ENCODE data around the gene MPPED1. TPM values are rescaled to one million over a fixed set of nuclear protein-coding genes. Genes with fewer than 3 reads are reported as not detected.

MPPED1 gene
- total RNA-seq, 1 donor from 2014 or later, result not detected

- no peaks in the 10 kb centered on the region for H3K36me3 ChIP-seq (ENCODE audit: insufficient read depth, low read length)
- no peak overlapping the region for H2AFZ ChIP-seq (ENCODE audit: low read depth, low read length)
- H3K36me3 Mint-ChIP-seq (ENCODE audit: low read depth, unreplicated experiment), result no peaks in the 10 kb centered on the region
- H4K20me1 ChIP-seq (ENCODE audit: insufficient read depth, low read length), result no peaks in the 10 kb centered on the region
- no peaks in the 10 kb centered on the region for H3K27me3 ChIP-seq (ENCODE audit: insufficient read depth, low read length)
- no peaks in the 10 kb centered on the region for H3K4me1 Mint-ChIP-seq (ENCODE audit: low read depth, unreplicated experiment)
- no peak overlapping the region for H3K9ac ChIP-seq (ENCODE audit: low read length)
- H3K4me1 ChIP-seq (ENCODE audit: insufficient read depth, low read length), result no peaks in the 10 kb centered on the region
- H3K27me3 Mint-ChIP-seq (ENCODE audit: low read depth, unreplicated experiment), result peaks cover 67% of the 10 kb centered on the region
- no peaks in the 10 kb centered on the region for H3K9me3 ChIP-seq (ENCODE audit: insufficient read depth, low read depth, low read length)
- FAIRE-seq, result no peak
- no peak for TF ChIP-seq CTCF (IDR thresholded peaks at IDR 0.05; ENCODE audit: insufficient read depth, low read depth, low read length)
- TF ChIP-seq EZH2 (IDR thresholded peaks at IDR 0.05; ENCODE audit: insufficient read depth, low read length), result no peak
- H3K4me2 ChIP-seq (ENCODE audit: low read length), result no peak overlapping the region
- H3K9me3 Mint-ChIP-seq (ENCODE audit: unreplicated experiment), result peaks cover 6% of the 10 kb centered on the region
- no peak overlapping the region for H3K4me3 Mint-ChIP-seq (ENCODE audit: unreplicated experiment)
- no peak overlapping the region for H3K27ac ChIP-seq (ENCODE audit: low read depth, low read length)
- H3K79me2 ChIP-seq (ENCODE audit: insufficient read depth, low read length), result no peaks in the 10 kb centered on the region
- no peak overlapping the region for H3K27ac Mint-ChIP-seq (ENCODE audit: unreplicated experiment)
- DNase-seq (ENCODE audit: low read depth), result no peak
- H3K4me3 ChIP-seq (ENCODE audit: insufficient read depth, low read depth, low read length), result no peak overlapping the region
Observed at GRCh38 chr22:43490311-43490710, 78.5 kb downstream of the MPPED1 start.

DNA sequence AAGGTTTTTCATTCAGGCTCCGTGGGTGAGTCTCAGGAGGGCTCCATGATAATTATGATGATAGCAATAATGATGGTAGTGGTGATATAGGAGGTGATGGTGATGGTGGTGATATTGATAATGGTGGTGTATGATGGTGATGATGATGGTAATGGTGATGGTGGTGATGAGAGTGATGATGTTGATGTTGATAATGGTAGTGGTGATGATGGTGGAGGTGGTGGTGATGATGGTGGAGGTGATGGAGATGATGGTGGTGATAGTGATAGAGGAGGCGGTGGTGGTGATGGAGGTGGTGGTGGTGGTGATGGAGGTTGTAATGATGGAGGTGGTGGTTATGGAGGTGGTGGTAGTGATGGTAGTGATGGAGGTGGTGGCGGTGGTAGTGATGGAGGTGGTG, 79.4 kb downstream of the MPPED1 start:
- Histone ChIP-seq H3K4me3 (ENCODE audit: insufficient read depth, low read depth, low read length) (no peak overlapping the region), H3K4me2 (ENCODE audit: low read length) (no peak overlapping the region), H3K27me3 (ENCODE audit: insufficient read depth, low read length) (no peaks in the 10 kb centered on the region), H3K9ac (ENCODE audit: low read length) (no peak overlapping the region), H3K79me2 (ENCODE audit: insufficient read depth, low read length) (no peaks in the 10 kb centered on the region), H3K36me3 (ENCODE audit: insufficient read depth, low read length) (no peaks in the 10 kb centered on the region), H3K9me3 (ENCODE audit: insufficient read depth, low read depth, low read length) (no peaks in the 10 kb centered on the region), H2AFZ (ENCODE audit: low read depth, low read length) (no peak overlapping the region), H4K20me1 (ENCODE audit: insufficient read depth, low read length) (no peaks in the 10 kb centered on the region), H3K4me1 (ENCODE audit: insufficient read depth, low read length) (no peaks in the 10 kb centered on the region), H3K27ac (ENCODE audit: low read depth, low read length) (no peak overlapping the region)
- TF ChIP-seq EZH2 (IDR thresholded peaks at IDR 0.05; ENCODE audit: insufficient read depth, low read length) (no peak), CTCF (IDR thresholded peaks at IDR 0.05; ENCODE audit: insufficient read depth, low read depth, low read length) (no peak)
- H3K27me3 Mint-ChIP-seq (ENCODE audit: low read depth, unreplicated experiment), result peaks cover 66% of the 10 kb centered on the region
- peaks cover 6% of the 10 kb centered on the region for H3K9me3 Mint-ChIP-seq (ENCODE audit: unreplicated experiment)
- DNase-seq (ENCODE audit: low read depth) (no peak), FAIRE-seq (no peak)
- no peaks in the 10 kb centered on the region for H3K4me1 Mint-ChIP-seq (ENCODE audit: low read depth, unreplicated experiment)
- no peaks in the 10 kb centered on the region for H3K36me3 Mint-ChIP-seq (ENCODE audit: low read depth, unreplicated experiment)
- H3K4me3 Mint-ChIP-seq (ENCODE audit: unreplicated experiment), result no peak overlapping the region
- no peak overlapping the region for H3K27ac Mint-ChIP-seq (ENCODE audit: unreplicated experiment)

DNA sequence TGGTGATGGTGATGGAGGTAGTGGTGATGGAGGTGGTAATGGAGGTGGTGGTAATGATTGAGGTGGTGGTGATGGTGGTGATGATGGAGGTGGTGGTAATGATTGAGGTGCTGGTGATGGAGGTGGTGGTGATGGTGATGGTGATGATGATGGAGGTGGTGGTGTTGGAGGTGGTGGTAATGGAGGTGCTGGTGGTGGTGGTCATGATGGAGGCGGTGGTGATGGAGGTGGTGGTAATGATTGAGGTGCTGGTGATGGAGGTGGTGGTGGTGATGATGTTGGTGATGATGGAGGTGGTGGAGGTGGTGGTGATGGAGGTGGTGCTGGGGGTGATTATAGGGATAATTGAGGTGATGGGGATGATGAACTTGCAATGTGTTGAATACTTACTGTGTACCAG, 79.9 kb downstream of the MPPED1 start:
- TF ChIP-seq EZH2 (IDR thresholded peaks at IDR 0.05; ENCODE audit: insufficient read depth, low read length) (no peak), CTCF (IDR thresholded peaks at IDR 0.05; ENCODE audit: insufficient read depth, low read depth, low read length) (no peak)
- H4K20me1 ChIP-seq (ENCODE audit: insufficient read depth, low read length), result no peaks in the 10 kb centered on the region
- H3K4me1 ChIP-seq (ENCODE audit: insufficient read depth, low read length), result no peaks in the 10 kb centered on the region
- no peaks in the 10 kb centered on the region for H3K4me1 Mint-ChIP-seq (ENCODE audit: low read depth, unreplicated experiment)
- no peak for DNase-seq (ENCODE audit: low read depth)
- no peaks in the 10 kb centered on the region for H3K79me2 ChIP-seq (ENCODE audit: insufficient read depth, low read length)
- H3K27me3 ChIP-seq (ENCODE audit: insufficient read depth, low read length), result no peaks in the 10 kb centered on the region
- H3K4me3 ChIP-seq (ENCODE audit: insufficient read depth, low read depth, low read length), result no peak overlapping the region
- H3K27ac Mint-ChIP-seq (ENCODE audit: unreplicated experiment), result no peak overlapping the region
- no peak overlapping the region for H3K4me3 Mint-ChIP-seq (ENCODE audit: unreplicated experiment)
- H3K4me2 ChIP-seq (ENCODE audit: low read length), result no peak overlapping the region
- H3K27me3 Mint-ChIP-seq (ENCODE audit: low read depth, unreplicated experiment), result peaks cover 63% of the 10 kb centered on the region
- H3K27ac ChIP-seq (ENCODE audit: low read depth, low read length), result no peak overlapping the region
- no peak for FAIRE-seq
- H3K36me3 ChIP-seq (ENCODE audit: insufficient read depth, low read length), result no peaks in the 10 kb centered on the region
- no peaks in the 10 kb centered on the region for H3K9me3 ChIP-seq (ENCODE audit: insufficient read depth, low read depth, low read length)
- H3K9ac ChIP-seq (ENCODE audit: low read length), result no peak overlapping the region
- H3K9me3 Mint-ChIP-seq (ENCODE audit: unreplicated experiment), result peaks cover 6% of the 10 kb centered on the region
- H3K36me3 Mint-ChIP-seq (ENCODE audit: low read depth, unreplicated experiment), result no peaks in the 10 kb centered on the region
- no peak overlapping the region for H2AFZ ChIP-seq (ENCODE audit: low read depth, low read length)

Data from astrocyte (in vitro differentiated cells and primary cell).